Occipital lobe (tissue), 2 donors: Measurements from ENCODE around the gene AKAIN1. TPM values are rescaled to one million over a fixed set of nuclear protein-coding genes. Genes with fewer than 3 reads are reported as not detected.

Experiments used
- DNase-seq: peaks from one replicate; lab custom pipeline; 2025; lab: John Stamatoyannopoulos, UW
- total RNA-seq: library from RNA; depleted of rRNA; stranded (reverse); fragments of >200 nt; gene quantifications from one replicate; pipeline ENCODE4 v1.2.3, GENCODE V29; 2014

The AKAIN1 gene, protein sequence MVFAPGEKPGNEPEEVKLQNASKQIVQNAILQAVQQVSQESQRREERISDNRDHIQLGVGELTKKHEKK
- 3.6 TPM for total RNA-seq

DNA sequence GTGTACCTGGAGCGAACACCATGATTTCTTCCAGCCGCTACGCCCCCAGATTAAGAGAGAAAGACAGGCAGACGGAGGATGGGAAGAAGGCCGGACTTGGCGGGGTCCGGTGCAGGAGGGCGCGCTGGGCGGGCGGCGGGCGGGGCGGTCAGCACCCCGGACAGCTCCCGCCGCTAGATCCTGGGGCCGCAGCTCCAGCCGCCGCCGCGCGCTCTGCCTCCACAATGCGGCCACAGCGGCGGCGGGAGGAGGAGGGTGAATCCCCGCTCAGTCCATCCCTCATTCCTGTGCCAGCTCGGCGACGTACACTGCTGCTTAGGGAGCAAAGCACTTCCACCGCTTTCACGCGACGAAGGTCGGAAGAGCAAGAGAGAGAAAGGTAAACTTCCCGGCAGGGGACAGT, at the start of gene AKAIN1:
Gene AKAIN1, minus strand, starts transcription at position 226 of the 403 bp plus-strand sequence. Its CDS starts 204 bp downstream, at position 22.
- no peak for DNase-seq

DNA sequence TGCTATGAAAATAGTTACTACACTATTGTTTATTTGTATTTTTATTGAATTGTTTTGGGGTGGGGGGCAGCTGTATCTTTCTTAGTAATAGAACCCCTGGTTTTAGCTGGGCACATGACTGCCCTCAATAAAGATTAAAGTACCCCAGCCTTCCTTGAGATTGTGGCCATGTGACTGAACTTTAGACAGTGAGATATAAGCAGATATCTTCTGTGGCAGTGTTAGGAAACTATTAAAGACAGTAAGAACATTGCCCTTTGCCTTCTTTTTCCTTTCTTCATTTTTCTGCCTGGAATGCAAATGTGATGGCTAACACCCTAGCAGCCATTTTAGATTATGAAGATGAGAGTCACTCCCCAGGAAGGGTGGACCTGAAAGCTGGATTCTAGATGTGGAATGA, 47.9 kb upstream of the AKAIN1 start:
- DNase-seq, result no peak

DNA sequence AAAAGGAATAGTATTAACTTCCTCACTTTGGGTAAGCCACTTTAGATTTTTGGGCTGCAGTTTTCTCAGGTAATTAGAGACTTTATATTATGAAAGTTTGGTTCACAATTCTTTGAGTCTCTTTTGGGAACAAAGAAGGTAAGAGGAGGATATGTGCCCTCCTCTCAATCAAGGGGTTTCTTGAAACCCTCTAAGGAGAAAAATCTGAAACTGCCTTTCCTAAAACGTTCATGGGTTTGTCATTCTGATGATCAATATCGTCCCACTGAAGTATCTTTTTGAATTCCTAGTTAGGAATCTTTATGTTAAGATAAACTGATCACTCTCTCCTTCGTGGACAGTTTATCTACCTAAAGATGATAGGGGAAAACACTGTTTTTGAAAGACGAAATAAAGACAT, 42.4 kb upstream of the AKAIN1 start:
- DNase-seq, result no peak

DNA sequence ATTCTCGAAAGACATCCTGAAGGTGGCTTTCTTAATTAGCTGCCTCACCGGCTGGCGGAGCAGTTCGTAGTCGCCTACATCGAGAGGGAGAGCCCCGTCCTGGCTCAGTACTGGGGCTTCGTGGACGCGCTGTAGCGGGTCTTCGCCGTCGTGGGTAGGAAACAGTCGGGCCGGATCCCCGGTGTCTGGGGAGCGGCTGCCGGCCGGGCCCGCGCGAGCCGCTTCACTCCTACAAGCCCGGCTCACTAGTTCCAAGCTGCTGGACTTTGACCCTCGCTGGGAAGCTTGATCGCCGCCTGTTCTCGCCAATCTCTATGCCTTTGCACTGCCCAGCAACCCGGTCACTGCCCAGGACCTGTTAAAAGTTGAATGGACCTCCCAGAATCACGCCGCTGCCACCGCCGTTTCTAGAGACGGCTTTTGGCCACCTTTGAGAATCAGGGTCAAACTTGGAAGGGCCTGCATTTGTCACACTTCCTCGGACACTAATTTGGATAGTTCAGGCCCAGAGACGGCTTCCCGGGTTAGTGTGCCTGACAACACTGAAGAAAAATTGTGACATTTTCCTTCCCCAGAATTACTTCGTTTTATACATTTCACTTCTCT, 41.4 kb upstream of the AKAIN1 start:
- DNase-seq, result peak; percentile 37

DNA sequence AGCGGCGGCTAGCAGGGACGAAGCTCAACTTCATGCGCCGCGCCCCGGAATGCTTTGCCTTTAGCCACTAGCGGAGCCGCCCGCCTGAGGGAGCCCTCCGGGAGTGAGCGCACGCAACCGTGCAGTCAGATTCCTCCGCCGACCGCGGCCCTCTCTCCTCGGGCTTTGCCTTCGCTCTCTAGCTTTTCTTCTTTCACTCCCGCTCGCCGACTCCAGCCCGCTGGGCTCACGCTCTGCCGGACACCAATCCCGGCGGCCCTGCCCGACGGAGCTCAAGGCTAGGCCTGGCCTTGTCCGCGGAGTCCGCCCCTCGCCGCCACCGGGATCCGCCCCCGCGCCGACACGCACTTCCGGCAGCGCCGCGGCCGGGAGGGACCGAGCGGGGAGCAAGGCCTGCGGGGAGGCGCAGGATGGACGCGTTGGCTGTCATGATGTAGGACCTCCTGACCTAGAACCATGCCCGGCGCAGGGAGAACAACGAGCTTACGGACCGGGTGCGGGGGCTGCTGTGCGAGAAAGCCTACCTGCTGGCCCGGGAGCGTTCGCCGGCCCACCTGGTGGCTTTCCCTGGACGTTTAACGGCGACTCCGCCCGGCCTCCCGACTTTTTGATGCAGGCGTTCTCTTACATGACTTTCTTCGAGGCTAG, 40.8 kb upstream of the AKAIN1 start:
- peak; percentile 93 for DNase-seq

DNA sequence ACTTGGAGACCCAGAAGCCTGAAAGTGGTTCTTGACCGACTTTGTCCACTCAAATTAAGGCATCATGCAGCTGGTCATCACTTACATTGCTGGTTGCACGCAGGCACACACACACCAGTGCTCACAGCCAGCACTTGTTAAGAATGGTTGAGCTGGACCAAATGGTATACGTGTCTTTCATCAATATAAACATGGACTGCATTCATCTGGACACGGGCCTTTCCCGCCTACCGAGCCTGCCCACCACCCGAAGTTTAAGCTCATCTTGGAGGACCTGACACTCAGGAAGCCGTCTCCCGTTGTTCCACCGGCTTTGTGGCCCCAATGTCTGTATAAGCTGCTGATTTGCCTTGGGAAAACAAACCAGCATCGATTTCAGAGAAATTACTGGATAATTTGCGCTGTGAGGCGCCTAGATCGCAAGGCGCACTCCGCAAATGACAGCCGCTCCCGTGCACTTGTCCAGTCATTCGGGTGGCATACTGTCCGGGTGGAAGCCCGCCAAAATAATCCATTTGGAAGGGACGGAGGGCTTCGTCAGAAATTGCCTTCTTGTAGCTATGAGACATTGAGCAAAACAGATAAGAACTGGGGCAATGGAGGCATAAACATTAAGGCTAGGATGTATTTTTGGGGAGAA, 40.1 kb upstream of the AKAIN1 start:
- no peak for DNase-seq

DNA sequence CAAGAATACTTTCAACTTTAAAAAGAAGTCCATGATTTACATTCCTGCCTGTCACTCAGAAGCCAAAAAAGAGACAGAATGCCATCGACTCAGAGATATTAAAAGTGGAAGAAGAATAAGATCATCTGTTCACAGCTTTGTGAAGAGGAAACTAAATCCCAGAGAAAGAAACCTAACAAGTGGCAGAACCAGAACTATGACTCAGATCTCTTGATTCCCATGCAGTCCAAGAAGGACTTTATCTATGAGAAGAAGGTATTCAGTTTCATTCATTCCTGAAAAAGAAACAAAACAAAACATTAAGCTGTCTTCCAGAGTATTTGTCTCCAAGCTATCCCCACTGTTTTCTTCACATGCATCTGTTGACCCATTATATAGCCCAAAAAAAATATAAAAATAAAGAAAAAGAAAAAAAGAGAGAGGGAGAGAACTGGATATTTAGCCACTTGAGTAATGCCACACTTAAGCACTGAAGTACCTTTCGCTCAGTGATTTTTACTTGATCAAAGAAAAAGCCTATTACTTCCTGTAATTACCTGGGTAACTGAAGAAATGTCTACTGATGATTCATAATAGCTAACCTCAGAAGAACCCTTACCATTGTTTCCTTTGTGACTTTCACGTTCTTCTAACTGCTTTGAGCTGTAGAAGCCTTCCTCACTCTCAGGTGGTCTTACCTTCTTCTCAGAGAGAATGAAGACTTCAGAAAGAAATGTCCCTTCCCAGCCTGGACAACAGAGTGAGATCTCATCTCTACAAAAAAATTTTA, 17.7 kb upstream of the AKAIN1 start:
- DNase-seq, result no peak

DNA sequence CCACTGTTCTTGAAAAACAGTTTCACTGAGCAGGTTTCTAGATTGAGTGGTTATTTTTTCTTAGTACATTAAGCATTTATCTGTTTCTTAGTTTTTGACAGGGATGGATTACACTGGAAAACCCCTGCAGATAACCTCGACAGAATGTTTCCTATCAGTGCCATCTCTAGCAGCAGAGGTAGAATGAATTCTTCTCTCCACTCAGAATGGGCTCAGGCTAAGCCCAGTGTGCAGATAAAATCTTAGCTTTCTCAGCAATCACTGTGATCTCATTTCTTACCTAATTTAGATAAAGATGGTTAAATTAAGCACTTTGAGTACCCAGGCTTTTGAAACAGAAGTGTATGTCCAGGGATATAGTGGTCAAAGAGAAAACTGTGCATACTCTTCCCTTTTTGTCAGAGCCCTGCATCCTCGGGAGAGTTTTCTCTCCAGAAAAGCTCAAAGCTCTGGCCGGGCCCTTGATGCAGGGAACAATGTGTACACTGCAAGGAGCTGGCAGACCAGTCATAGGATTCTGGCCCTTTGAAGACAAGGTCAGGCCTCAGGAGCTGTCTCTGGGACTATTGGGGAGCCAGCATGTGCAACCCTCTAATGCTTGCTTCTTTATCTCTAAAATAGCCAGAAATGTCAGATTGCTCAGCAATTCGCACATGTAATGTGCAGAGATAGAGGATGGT, 10.6 kb upstream of the AKAIN1 start:
- DNase-seq, result no peak

DNA sequence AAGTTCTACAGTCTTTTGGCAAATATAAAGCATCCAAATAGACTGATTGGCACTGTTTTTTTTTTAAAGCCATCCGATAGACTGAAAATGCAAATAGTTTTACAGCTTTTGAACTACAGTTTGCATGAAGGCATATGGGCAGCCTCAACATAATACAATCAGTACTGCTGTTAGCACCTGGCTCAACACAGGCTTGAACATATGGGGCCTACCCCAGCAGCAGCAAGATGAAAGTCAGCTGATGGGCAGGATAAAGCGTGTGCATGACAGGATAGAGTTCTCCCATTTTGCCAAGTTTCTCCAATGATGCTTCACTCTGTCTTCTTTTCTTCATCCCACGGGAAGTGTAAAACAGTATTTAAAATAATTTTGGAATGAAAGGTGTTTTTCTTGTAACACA, 1.3 kb upstream of the AKAIN1 start:
- DNase-seq, result no peak

DNA sequence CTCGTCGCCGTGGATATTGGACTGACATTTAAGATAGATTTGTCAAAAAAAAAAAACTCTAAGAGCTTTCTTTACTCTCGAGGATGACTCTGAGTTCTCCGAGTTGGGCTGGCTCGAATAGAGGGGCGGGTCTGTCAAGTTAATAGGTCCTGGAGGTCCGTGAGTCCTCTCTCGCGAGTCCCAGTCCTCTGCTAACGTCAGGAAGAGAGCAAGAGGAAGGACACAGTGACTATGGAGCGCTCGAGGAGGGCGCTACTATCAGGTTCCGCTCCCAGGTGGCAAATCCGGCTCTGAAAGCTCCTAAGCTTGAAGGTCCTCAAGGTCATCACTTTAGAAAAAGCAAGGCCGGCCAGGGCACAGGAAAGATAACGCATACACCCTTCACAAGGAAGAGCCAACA, 404 bp upstream of the AKAIN1 start:
- no peak for DNase-seq

DNA sequence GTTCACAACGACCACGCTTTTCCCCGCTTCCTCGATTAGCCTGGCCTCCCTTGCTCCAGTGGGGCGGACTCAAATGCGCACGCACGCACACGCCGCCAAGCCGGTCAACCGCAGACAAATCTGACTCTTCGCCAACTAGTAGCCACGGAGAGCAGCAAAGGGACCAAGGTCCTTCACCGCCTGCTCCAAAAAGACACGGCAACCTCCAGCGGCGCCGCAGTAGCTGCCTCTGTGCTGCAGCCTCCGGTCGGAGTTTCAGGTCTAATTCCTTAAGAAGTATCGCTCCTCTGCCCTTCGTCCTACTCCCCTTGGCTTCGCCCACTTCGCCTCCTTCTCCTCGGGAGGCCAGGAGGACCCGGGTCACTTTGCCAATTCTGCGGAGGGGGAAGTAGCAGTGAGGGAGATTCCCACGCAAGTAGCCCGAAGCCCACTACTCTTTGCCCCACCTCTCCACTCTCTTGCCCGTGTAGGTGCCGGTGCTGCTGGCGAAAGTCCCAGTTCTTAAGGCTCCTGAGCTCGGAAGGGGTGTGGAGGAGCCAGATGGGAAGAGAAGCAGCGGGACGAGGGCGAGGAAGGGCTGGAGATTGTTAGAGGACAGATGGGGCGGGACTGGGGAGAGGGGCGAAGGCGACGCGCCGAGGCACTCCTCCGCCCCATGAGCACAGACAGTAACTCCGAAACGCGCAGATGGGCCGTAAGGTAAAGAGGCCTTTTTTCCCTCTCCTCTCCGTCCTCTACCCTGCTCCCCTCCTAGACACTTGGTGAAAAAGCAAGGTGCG, 615 bp downstream of the AKAIN1 start:
- peak; percentile 6 for DNase-seq

DNA sequence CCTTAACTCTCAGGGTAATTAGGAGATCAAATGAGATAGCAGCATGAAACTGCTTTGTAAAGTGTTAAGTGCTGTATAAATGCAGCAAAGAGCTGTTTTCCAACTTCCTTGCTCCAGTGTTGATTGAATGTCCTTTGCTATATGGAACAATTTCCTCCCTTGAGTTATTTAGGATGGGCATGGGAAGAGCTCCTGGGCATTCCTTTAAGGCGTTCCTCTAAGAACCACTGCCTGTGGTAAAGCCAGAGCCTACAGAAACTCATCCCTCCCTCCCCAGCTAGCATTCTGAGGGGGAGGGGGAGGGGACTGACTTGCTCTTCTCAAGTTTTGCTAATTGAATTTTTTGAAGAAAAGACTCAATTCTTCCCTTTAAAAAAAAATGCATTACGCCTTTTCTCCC, 1.4 kb downstream of the AKAIN1 start:
- no peak for DNase-seq

DNA sequence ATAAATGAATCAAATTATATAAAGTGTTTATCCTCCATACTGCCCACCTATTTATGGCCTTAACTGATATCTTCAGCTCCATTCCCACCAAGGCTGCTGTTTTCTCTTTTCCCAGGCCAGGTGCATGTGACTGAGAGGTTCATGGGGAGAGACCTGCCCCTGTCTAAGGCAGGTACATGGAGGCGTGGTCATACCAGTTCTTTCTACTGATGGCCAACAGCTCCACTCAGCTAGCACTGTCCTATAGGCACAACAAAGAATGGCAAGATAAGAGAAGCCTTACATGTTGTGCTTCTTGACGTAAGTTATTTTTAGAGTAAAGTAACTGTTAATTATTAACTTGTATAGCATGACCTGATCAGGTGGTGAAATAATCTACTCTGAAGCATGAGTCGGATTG, 16.8 kb downstream of the AKAIN1 start:
- DNase-seq, result no peak

DNA sequence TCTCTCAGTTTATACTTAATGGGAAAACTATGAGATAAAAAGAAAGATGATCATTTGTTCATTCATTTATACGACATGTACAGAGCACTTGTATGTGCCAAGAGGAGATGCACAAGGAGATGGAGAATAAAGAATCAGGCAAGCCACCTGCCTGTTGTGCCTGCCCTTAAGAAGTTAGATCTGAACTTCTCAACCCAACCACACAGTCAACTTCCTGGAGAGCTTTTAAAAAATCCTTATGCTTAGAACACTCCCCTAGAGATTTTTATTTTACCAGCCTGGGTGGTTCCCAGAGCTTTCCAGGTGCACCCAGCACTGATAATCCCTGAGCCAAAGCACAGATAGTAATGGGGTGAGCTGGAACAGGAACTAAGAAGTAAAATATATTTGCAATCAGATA, 18.5 kb downstream of the AKAIN1 start:
- no peak for DNase-seq

DNA sequence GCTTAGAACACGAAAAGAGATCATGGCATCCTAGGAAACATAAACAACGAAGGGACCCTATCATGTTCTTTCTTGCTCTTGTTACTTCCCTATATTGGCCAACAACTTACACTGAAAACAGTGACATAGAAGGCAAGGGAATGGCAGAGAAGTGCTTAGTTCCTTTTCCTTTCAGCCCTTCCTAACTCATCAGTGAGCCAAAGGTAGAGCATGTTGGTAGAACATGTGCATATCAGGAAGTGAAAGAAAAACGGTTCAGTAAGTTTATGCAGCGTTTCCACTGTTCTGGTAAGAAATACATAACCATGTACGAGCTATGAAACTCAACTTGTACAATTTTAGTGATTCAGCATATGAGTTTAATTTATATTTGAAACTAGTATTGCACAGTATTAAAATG, 21.7 kb downstream of the AKAIN1 start:
- no peak for DNase-seq

DNA sequence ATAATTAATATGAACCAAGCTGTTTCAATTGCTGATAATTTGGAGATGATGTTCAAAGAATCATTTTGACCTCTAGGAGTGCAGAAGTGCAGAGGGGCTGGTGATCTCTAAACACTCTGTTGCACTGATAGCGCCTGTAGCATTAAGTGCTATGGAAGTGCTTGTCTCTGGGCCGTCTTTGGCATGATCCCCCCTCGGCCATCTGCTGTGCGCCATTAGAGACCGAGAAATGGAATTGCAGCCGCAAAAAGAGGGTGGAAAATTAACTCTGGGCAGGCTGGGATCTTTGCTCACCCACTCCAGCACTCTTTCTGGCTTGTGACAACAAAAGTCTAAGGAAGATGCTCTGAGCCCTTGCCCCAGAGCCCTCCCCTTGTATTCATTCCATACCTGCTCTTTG, 23.4 kb downstream of the AKAIN1 start:
- DNase-seq, result no peak

DNA sequence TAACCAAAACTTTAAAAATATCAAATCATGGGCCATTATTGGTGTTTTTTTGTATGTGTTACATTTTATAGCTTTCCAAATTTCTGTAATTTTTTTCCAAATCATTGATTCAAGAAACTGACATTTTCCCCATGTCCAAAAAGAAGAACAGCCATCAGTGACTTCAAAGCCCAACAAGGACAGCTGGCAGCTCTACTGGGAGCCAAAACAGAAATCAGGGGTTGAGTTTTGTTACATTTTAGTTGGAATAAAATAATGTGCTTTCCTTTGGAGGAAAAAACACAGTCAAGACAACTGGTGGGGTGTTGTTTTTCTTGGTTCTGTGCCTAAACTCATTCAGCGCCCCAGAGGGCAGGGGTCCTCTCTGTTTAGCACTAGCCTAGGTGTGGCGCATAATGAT, 23.8 kb downstream of the AKAIN1 start:
- no peak for DNase-seq

DNA sequence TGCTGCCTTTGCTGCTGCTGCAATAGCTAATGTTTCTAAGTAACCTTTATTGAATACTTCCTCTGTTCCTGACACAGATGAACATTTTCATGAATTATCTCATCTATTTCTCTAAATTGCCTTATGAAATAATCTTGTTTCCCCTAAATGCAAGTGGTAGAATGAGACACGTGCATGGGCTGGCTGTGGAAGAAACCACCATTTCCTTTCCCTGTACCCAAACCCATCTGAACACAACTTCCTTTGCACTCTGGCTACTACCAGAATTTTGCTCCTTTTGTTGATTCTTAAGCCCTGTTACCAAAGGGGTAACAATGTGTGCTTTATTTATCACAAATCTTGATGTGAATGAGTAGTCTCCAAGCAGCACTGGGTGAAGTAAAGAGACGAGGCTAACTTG, 29.2 kb downstream of the AKAIN1 start:
- no peak for DNase-seq

DNA sequence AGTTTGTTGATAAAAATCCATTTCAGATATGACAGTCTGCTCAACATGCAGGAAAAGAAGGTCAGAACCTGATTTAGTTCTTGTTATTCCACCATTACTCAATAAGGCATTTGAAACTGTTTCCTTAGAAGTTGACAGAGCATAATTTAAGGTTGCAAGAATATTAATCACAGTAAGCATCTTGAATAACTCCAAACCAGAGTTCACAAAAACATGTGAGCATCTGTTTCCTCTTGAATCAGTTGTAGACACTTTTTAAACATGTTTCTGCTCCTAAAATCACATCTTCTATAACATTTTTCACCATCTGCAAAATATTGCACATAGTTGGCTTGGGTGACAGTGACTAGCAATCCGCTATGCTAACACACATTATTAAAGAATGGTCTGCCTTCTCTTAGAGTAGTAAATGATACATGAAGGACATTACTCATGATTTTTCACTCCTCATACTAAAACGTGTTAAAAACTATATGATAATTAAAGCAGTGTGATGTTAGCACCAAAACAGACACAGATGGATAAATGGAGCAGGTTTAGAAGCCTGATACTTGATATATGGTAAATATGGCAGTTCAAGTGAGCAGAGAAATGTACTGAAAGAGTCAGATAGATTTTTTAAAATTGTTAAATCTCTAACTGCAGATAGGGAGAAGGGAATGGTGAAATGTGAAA, 30.3 kb downstream of the AKAIN1 start:
- no peak for DNase-seq

DNA sequence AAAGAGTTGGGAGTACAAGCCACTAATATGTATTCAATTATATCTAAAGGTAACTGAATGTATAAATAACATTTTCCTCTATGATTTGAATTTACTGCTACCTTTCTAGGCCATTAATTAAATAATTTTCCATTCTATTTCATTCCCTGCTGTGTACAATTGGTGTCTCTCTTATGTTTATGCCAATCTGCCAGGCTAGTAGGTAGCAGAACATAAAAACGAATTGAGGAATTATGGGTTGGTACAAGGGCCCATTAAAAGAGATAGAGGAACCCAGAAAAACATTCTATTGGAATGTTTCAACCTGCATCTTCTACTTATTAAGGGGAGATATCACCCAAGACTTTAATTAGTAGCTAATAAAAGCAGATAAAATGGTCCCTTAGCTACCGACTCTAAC, 32.2 kb downstream of the AKAIN1 start:
- no peak for DNase-seq
